ENCODE data around the gene KLHL17.

GRCh38 chr1:938711-939489 is 21.5 kb upstream of the KLHL17 start:
- TF ChIP-seq CTCF (optimal IDR thresholded peaks at IDR 0.05 in 1 of 3, IDR thresholded peaks at IDR 0.05 in 1 of 3, conservative IDR thresholded peaks at IDR 0.05 in 1 of 3; ENCODE audit: extremely low read depth in 1 of 3, insufficient read depth in 2 of 3, low read length in 3 of 3): peak in 1 of 3 experiments; percentile 19
- no peak for TF ChIP-seq EZH2 (IDR thresholded peaks at IDR 0.05; ENCODE audit: low read length)
